GM19099 (cell line): ENCODE data around the gene SGMS1.

Experiments used
- POLR2A ChIP-seq: IDR thresholded peaks from 3 replicates; pipeline ENCODE4 v1.6.1; 2011; ENCODE audit warnings: low read depth; ENCODE audit not compliant: insufficient read length; ENCODE audit errors: extremely low read depth

Gene SGMS1

GRCh38 chr10:50614444-50615137 is 9.2 kb downstream of the SGMS1 start:
- no peak for TF ChIP-seq POLR2A

GRCh38 chr10:50613726-50614443 is 9.9 kb downstream of the SGMS1 start:
- no peak for TF ChIP-seq POLR2A

GRCh38 chr10:50613150-50613549 is 10.6 kb downstream of the SGMS1 start:
- TF ChIP-seq POLR2A = no peak

GRCh38 chr10:50610368-50610767 is 13.4 kb downstream of the SGMS1 start:
- TF ChIP-seq POLR2A = no peak

DNA sequence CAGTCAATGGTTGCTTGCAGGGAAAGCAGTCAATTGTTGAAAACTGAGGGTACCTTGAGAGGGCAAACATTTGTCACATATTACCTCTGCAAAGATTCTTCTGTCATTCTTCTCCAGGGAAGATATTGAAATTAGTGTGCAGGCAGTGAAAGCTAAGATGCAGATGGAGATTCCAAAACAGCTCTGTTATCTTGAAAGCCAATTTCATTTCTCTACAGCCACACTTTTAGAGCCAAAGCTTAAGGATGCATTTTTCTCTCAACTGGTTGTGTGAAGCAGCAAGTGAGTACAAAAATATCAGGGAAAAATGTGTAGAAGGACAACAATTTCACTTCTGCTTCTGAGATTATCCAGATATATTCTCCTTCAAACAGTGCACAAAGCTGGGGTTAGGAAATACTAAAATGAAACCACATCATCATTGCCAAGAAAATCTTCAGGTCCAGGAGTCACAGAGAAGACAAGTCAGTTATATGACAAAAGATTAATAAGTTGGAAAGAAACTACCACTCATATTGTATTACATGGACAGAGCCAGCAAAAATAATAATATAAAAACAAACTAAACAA is 16.3 kb downstream of the SGMS1 start:
- no peak for TF ChIP-seq POLR2A

GRCh38 chr10:50605951-50606270 is 17.8 kb downstream of the SGMS1 start:
- no peak for TF ChIP-seq POLR2A

- TF ChIP-seq POLR2A = no peak
Measured at GRCh38 chr10:50605269-50605950, 18.3 kb downstream of the SGMS1 start.

DNA sequence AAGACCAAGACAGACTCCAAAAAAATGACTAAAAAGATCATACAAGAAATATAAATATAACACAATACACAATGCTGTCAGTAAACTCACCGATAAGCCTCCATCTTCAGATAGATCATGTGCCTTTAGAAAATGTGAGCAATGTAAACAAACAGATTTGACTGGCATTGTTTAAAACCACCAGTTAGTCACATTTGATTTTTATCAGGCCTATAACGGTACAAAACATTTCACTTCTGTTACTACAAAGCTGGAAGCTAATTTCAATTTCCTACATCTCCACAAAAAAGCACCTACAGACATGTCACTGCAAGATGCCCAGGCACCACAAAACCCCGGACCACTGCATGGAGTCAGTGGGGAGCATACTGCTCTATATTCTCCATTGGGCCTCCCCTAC is 18.9 kb downstream of the SGMS1 start:
- no peak for TF ChIP-seq POLR2A

DNA sequence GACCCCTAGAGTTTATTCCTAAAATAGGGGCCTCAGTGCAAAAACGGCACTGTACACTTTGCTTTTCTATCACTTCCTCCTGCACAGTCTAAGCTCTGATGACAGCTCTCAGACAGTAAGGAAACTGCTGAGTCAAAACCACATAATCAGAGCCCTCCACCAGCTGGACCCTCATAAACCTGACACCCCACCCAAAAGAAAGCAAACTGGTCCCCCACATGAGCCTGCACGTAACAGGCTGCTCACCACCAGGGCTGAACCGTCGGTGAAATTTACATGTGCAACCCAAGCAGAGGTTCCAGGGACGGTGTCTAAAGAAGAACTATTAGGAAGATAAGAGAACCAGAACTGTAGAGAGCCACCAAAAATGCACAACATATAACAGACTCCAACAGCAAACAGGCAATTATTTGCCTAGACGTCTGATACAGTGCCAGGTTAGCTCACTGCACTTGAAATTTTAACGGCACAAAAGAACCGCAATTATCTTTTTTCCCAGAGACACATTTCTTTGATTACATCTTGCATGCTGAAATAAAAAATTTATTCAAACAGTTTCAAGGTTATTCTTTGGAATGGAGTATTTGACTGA is 19.6 kb downstream of the SGMS1 start:
- no peak for TF ChIP-seq POLR2A

DNA sequence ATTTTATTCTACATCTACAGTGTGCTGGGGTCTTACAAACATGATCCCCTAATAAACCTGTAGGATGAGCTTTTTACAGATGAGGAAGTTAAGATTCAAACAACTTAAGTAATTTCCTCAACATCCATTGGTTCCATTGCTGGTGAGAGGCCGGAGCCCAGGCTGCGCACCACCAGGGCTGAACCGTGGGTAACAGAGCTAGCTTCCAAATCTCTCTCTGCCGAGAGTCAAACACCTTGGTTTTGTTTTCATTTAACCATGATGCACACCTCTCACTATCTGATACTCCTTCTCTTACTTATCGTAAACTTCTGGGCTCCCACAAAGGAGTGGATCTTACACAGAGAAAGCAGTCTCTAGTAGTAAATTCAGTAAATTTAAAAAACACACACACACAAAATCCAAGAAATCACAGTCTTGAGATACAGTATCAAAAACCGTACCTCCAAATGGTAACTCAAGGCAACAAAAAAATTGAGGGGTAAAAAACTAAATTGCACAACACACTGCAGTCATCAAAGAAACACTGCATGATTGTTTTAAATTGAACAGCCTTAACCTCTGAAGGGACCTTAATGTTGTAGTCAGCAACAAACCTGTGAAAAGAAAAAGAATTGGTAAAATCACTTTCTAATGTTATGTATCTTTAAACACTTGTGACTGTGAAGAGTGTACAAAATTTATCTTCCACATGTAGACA is 20.5 kb downstream of the SGMS1 start:
- no peak for TF ChIP-seq POLR2A

GRCh38 chr10:50601974-50602373 is 21.8 kb downstream of the SGMS1 start:
- no peak for TF ChIP-seq POLR2A

GRCh38 chr10:50600831-50601477 is 22.8 kb downstream of the SGMS1 start:
- no peak for TF ChIP-seq POLR2A

GRCh38 chr10:50600286-50600685 is 23.5 kb downstream of the SGMS1 start:
- no peak for TF ChIP-seq POLR2A

DNA sequence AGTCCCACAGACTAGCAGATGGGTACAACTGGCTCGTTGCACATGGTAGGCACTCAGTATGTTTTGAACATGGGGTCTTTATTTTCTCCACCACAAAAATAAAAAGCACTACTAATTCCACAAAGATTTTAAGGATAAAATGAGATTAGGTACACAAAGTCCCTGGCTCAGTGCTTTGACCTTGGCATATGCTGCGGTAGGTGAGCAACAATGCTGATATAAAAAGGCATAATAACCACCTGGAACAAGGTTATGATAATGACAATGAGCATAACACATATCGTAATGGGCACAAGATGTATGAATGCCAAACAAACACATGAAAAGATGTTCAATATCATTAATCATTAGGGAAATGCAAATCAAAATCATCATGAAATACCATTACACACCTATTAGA is 26.9 kb downstream of the SGMS1 start:
- TF ChIP-seq POLR2A = no peak
